NAMALWA (cell line): ENCODE results near the gene MYOF.
A peak's percentile ranks its signal among the peaks of the same experiment; 100 is the strongest.
"Not testable (repeated sequence)": the region's sequence is repeated elsewhere in the genome, so short reads cannot be mapped to it uniquely, and the experiment has no call there.

Experiments
- DNase-seq: peaks from one replicate; pipeline ENCODE4 v3.0.0-alpha.2; 2015; ENCODE audit warnings: low spot score

Gene MYOF

GRCh38 chr10:93476756-93477155 lies 5.4 kb downstream of the MYOF start:
- no peak for DNase-seq

DNA sequence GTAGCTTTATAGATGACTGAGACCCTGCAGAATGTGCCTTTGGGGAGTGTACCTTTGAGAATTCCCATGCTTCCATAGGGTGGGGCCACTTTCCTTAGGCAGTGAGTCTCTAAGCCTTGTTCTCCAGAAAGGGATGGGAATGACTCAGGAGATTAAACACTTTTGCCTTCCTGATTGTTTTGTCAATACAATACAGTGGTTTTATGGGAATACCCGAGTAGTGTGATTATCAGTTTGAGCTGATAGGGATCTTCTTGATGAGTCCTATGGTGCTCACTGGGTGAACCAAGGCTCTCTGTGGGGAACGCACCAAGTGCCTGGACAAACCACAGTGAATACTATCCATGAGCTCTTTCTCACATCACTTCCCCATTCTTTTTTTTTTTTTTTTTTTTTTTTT lies 6.3 kb downstream of the MYOF start:
- DNase-seq = no peak

GRCh38 chr10:93475227-93475626 lies 6.9 kb downstream of the MYOF start:
- no peak for DNase-seq

GRCh38 chr10:93473804-93474472 lies 8.2 kb downstream of the MYOF start:
- no peak for DNase-seq

GRCh38 chr10:93473161-93473560 lies 9.0 kb downstream of the MYOF start:
- DNase-seq = no peak

DNA sequence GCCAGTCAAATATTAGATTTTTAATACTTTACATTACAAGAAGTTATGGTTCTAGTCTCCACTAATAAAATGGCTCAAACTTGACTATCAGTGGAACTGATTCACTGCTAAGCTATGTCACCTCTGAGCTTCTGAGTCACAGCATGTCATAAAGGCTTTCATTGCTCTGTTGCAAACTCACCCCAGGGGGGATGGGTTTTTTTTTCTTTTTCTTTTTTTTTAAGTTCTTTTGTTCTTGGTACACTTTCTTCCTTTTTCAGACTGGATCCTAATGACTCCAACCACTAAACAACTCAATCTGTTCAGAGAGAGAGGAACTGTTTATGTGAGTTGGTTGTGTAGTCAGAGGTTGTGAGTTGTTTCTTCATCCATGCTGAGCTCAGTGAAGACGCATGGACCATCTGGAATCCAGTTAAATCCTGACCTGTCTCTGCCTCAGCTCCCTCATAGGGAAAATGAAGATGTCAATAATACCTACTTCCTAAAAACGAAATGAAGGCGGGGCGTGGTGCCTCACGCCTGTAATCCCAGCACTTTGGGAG lies 11.0 kb downstream of the MYOF start:
- DNase-seq = no peak

GRCh38 chr10:93469454-93469853 lies 12.7 kb downstream of the MYOF start:
- no peak for DNase-seq

GRCh38 chr10:93468461-93469213 lies 13.5 kb downstream of the MYOF start:
- no peak for DNase-seq

DNA sequence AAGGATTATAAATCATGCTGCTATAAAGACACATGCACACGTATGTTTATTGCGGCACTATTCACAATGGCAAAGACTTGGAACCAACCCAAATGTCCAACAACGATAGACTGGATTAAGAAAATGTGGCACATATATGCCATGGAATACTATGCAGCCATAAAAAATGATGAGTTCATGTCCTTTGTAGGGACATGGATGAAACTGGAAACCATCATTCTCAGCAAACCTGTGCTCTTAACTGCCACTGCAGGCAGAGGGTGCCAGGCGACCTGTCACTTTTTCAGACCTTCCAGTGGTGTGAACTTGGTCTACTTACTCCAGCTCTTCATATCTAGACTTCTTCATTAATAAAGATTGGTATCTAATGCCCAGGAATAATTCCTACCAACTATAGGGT lies 14.5 kb downstream of the MYOF start:
- not testable (repeated sequence) for DNase-seq

GRCh38 chr10:93465806-93466675 lies 16.1 kb downstream of the MYOF start:
- DNase-seq = no peak

GRCh38 chr10:93464776-93465388 lies 17.3 kb downstream of the MYOF start:
- DNase-seq = no peak

GRCh38 chr10:93463723-93464476 lies 18.2 kb downstream of the MYOF start:
- no peak for DNase-seq

- no peak for DNase-seq
These were observed 19.3 kb downstream of the MYOF start for GRCh38 chr10:93462881-93463280.

GRCh38 chr10:93462371-93462770 lies 19.8 kb downstream of the MYOF start:
- DNase-seq = no peak

GRCh38 chr10:93461807-93462178 lies 20.3 kb downstream of the MYOF start:
- DNase-seq = peak; percentile 48

DNA sequence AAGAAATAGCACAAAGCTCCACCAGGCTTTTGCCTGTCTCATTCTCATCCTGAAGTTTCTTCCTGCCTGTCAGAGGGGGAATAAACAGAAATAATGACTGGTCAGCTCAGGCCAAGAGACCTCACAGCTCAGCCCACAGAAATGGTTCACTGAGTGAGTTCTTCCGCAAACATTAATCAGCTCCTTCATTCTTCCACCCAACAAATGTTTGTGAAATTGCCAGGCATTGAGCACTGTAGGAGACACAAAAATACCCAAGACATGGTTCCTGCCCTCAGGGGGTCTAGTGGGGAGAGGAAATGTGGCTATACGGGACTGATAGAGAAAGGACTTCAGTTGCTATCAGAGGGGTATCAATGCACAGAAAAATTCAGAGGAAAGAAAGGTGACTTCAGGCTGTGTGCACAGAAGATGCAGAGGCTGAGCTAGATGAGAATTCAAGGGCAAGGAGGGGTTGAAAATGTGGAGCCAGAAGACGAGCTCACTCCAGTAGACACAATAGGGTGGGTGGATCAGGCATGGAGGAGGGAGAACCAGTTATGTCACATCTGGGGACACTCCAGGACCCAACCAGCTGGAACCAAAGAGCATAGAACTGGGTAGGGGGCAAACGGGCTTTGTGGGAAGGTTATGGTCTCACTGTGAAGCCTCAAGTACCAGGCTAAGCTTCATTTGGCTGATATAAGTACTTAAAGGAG lies 20.9 kb downstream of the MYOF start:
- DNase-seq = no peak

DNA sequence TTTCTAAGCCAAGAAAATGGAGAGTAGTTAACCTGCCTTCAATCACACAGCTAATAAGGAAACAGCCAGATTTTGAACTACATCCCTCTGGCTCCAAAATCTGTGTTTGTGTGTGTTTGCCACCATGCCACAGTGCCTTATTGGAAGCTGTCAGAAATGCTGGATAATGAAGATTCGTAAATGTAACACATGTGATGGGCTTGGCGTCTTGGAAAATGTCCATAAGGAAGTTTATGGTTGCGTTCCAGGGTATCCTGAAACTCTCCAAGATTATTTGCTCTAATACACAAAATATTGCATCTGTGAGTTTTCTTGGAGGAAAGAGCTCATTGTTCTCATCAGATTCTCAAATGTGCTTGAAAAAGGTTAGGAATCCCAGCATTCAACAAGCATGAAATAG lies 22.7 kb downstream of the MYOF start:
- DNase-seq = no peak

- no peak for DNase-seq
These were observed 23.3 kb downstream of the MYOF start for GRCh38 chr10:93458821-93459257.

DNA sequence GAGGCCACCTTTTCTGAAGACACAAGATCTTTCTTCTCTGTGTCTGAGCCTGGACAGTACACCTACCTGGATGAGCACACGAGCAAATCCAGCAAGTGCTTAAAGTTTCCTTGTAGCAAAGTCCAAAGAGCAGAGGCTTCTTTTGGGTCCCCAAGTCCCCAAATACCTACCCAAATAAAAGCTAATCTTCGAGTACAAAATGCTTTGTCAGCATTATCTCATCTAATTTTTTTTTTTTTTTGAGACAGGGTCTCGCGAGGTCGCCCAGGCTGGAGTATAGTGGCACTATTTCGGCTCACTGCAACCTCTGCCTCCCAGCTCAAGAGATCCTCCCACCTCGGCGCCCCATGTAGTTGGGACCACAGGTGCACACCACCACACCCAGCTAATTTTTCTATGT lies 24.6 kb downstream of the MYOF start:
- no peak for DNase-seq

DNA sequence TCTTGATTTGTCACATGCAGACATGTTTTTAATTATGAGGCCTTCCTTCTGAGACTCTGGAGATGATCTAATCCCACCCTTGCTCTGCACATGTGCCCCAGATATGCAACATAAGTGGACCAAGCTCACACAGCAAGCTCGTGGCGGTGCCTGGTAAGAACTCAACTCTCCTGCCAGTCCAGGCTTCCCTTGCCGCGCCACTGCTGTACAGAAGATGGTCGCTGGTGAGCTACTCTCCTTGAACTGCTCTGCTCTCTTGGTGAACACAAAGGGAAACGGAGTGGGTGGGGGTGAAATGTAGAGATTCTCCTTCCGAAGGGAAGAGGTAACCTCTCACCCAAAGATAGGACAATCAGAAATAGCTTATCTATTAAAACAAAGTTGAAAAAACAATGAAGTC lies 25.7 kb downstream of the MYOF start:
- no peak for DNase-seq

DNA sequence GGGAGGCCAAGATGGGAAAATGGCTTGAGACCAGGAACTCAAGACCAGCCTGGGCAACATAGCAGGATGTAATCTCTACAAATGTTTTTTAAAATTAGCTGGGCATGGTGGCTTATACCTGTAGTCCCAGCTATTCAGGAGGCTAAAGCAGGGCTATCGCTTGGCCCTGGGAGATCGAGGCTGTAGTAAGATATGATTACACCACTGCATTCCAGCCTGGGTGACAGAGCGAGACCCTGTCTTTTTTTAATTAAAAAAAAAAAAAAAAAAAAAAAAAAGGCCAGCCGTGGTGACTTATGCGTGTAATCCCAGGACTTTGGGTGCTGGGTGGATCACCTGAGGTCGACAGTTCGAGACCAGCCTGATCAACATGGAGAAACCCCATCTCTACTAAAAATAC lies 27.4 kb downstream of the MYOF start:
- DNase-seq = no peak
